ENCODE results near the gene PCDH9.

The PCDH9 gene

DNA sequence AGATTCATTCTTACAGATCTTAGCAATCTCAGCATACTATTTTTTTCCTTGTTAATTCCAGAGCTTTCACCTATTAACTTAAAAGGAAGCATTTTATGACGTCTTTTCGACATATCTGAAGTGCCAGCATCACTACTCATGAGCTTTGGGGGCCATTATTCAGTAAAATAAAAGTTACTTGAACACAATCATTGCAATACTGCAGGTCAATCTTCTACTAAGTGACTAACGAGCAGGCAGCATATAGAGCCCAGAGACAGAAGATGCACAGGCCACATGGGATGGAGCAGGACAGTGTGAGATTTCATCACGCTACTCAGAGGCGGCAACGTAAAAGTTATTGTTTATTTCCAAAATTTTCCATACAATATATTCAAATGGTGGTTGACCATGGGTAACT lies 382.6 kb downstream of the PCDH9 start:
- Histone ChIP-seq H3K27me3 (ENCODE audit: control insufficient read depth in 1 of 2, insufficient read depth in 2 of 2, low read length in 2 of 2) (no peaks in the 10 kb centered on the region), H3K36me3 (ENCODE audit: control insufficient read depth in 1 of 2, insufficient read depth in 2 of 2, low read length in 2 of 2) (no peaks in the 10 kb centered on the region), H3K9ac (ENCODE audit: low read depth in 1 of 2, low read length in 2 of 2) (no peak overlapping the region), H3K4me3 (ENCODE audit: low read depth in 1 of 2, low read length in 2 of 2) (no peak overlapping the region), H3K4me1 (ENCODE audit: control insufficient read depth in 1 of 2, insufficient read depth in 2 of 2, low read length in 2 of 2) (no peaks in the 10 kb centered on the region), H3K9me3 (ENCODE audit: control insufficient read depth in 1 of 2, low read length in 2 of 2) (peaks cover 0 to 2% of the 10 kb centered on the region in 2 donors), H3K27ac (ENCODE audit: low read depth, low read length) (no peak overlapping the region)

DNA sequence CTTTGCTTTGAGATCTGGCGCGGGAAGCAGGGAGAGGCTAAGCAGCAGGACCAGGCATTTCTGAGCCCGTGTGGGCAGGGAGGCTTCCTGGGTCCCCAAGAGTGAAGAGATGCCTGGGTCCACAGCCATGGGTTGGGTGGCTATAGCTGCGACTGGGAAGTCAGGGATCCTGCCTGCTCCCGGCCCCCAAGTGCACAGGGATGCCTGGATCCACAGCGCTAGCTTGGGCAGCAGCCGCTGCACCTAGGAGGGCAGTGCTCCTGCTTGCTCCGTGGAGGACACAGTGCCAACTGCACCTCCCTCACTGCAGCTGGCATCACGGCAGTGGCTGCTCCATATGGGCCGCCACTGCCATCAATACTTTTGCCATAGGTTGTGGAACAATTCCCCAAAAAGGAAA lies 384.7 kb downstream of the PCDH9 start:
- no peaks in the 10 kb centered on the region for H3K27me3 ChIP-seq (ENCODE audit: control insufficient read depth in 1 of 2, insufficient read depth in 2 of 2, low read length in 2 of 2)
- no peak overlapping the region for H3K27ac ChIP-seq (ENCODE audit: low read depth, low read length)
- no peaks in the 10 kb centered on the region for H3K36me3 ChIP-seq (ENCODE audit: control insufficient read depth in 1 of 2, insufficient read depth in 2 of 2, low read length in 2 of 2)
- H3K4me1 ChIP-seq (ENCODE audit: control insufficient read depth in 1 of 2, insufficient read depth in 2 of 2, low read length in 2 of 2): no peaks in the 10 kb centered on the region
- H3K9me3 ChIP-seq (ENCODE audit: control insufficient read depth in 1 of 2, low read length in 2 of 2): peaks cover 0 to 2% of the 10 kb centered on the region in 2 donors
- H3K4me3 ChIP-seq (ENCODE audit: low read depth in 1 of 2, low read length in 2 of 2): no peak overlapping the region
- H3K9ac ChIP-seq (ENCODE audit: low read depth in 1 of 2, low read length in 2 of 2): no peak overlapping the region

DNA sequence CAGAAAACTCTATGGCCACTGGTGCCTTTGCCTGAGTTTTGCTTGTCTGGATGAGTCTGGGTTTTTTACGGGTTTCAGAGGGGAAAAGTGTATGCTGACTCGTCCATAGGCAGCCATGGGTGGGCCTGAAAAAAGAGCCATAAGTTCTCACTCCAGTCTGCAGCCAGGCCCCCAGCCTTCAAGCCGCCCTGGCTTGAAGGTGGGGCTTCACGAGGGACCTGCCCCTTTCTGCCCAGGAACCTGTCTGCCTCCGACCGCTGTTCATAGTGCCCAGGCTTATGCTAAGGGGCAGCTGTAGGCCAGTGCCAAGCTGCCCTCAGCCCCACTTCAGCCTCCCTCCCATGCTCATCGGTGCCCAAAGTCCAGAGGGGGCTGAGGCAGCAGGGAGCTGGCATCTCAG lies 385.2 kb downstream of the PCDH9 start:
- no peaks in the 10 kb centered on the region for H3K36me3 ChIP-seq (ENCODE audit: control insufficient read depth in 1 of 2, insufficient read depth in 2 of 2, low read length in 2 of 2)
- no peaks in the 10 kb centered on the region for H3K27me3 ChIP-seq (ENCODE audit: control insufficient read depth in 1 of 2, insufficient read depth in 2 of 2, low read length in 2 of 2)
- H3K9ac ChIP-seq (ENCODE audit: low read depth in 1 of 2, low read length in 2 of 2): no peak overlapping the region

DNA sequence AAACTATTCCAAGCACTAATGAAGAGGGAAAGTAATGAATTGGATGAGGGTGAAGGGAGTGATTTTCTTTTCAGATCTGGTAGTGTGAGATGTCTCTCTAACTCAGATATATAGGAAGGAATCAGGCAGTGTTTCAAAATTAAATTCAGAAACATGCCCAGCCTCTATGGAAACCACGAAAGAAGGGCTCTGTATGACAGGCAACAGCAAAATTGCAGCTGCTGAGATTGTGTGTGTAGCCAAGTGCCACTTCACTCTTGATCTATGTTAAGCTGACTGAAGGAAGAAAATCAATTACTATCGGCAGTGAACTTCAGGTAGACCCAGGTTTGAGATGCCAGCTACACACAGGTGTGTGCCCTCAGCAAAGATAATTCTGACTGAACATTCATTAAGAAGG lies 387.4 kb downstream of the PCDH9 start:
- H3K4me1 ChIP-seq (ENCODE audit: control insufficient read depth in 1 of 2, insufficient read depth in 2 of 2, low read length in 2 of 2): no peaks in the 10 kb centered on the region
- no peaks in the 10 kb centered on the region for H3K36me3 ChIP-seq (ENCODE audit: control insufficient read depth in 1 of 2, insufficient read depth in 2 of 2, low read length in 2 of 2)
- no peaks in the 10 kb centered on the region for H3K27me3 ChIP-seq (ENCODE audit: control insufficient read depth in 1 of 2, insufficient read depth in 2 of 2, low read length in 2 of 2)
- no peak overlapping the region for H3K9ac ChIP-seq (ENCODE audit: low read depth in 1 of 2, low read length in 2 of 2)
- H3K27ac ChIP-seq (ENCODE audit: low read depth, low read length): no peak overlapping the region
- peaks cover 0 to 2% of the 10 kb centered on the region in 2 donors for H3K9me3 ChIP-seq (ENCODE audit: control insufficient read depth in 1 of 2, low read length in 2 of 2)
- no peak overlapping the region for H3K4me3 ChIP-seq (ENCODE audit: low read depth in 1 of 2, low read length in 2 of 2)

More for the DNA sequence above, 385.2 kb downstream of the PCDH9 start:
- no peak overlapping the region for H3K27ac ChIP-seq (ENCODE audit: low read depth, low read length)
- H3K4me1 ChIP-seq (ENCODE audit: control insufficient read depth in 1 of 2, insufficient read depth in 2 of 2, low read length in 2 of 2): no peaks in the 10 kb centered on the region
- no peak overlapping the region for H3K4me3 ChIP-seq (ENCODE audit: low read depth in 1 of 2, low read length in 2 of 2)
- H3K9me3 ChIP-seq (ENCODE audit: control insufficient read depth in 1 of 2, low read length in 2 of 2): peaks cover 0 to 2% of the 10 kb centered on the region in 2 donors

DNA sequence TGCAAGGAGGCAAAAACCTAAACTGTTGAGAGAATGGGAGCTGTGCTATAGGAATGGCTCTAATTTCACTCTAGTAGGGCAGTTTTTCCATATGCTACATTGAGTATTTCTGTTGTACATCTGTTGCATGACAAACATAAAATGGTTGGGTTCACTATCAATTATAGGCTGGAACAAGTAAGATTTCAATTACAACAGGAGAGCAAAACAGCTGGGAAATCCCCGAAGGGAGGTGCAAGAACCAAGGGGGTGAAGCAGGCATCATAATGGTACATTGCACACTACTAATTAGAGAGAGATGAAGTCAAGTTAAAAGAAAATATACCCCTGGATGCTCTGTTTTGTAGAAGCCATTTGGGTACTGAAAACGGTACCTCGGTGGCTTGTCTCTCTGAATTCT lies 389.5 kb downstream of the PCDH9 start:
- no peak overlapping the region for H3K9ac ChIP-seq (ENCODE audit: low read depth in 1 of 2, low read length in 2 of 2)
- no peak overlapping the region for H3K27ac ChIP-seq (ENCODE audit: low read depth, low read length)
- peaks cover 0 to 2% of the 10 kb centered on the region in 2 donors for H3K9me3 ChIP-seq (ENCODE audit: control insufficient read depth in 1 of 2, low read length in 2 of 2)
- no peaks in the 10 kb centered on the region for H3K27me3 ChIP-seq (ENCODE audit: control insufficient read depth in 1 of 2, insufficient read depth in 2 of 2, low read length in 2 of 2)
- no peaks in the 10 kb centered on the region for H3K4me1 ChIP-seq (ENCODE audit: control insufficient read depth in 1 of 2, insufficient read depth in 2 of 2, low read length in 2 of 2)
- no peaks in the 10 kb centered on the region for H3K36me3 ChIP-seq (ENCODE audit: control insufficient read depth in 1 of 2, insufficient read depth in 2 of 2, low read length in 2 of 2)
- H3K4me3 ChIP-seq (ENCODE audit: low read depth in 1 of 2, low read length in 2 of 2): no peak overlapping the region

DNA sequence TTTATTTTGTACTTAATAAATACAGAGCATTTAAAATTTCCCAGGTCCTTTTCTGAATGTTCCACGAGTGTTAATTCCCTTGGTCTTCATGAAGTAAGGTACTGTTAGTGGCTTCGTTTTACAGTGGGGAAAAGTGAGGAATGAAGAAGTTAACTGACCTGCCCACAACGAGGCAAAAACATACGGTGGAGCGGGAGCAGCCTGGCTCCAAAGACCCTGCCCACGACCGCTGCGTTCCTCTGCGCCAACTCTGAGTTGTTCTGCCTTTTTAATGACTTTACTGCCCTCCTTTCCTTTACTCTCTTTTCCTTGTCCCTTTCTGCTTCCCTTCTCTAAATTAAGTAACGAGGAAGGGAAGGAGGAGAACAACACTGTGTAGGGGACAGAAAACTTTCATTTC lies 392.9 kb downstream of the PCDH9 start:
- Histone ChIP-seq H3K4me1 (ENCODE audit: control insufficient read depth in 1 of 2, insufficient read depth in 2 of 2, low read length in 2 of 2) (no peaks in the 10 kb centered on the region), H3K9ac (ENCODE audit: low read depth in 1 of 2, low read length in 2 of 2) (no peak overlapping the region), H3K36me3 (ENCODE audit: control insufficient read depth in 1 of 2, insufficient read depth in 2 of 2, low read length in 2 of 2) (no peaks in the 10 kb centered on the region), H3K27ac (ENCODE audit: low read depth, low read length) (no peak overlapping the region), H3K9me3 (ENCODE audit: control insufficient read depth in 1 of 2, low read length in 2 of 2) (no peaks in the 10 kb centered on the region), H3K27me3 (ENCODE audit: control insufficient read depth in 1 of 2, insufficient read depth in 2 of 2, low read length in 2 of 2) (no peaks in the 10 kb centered on the region), H3K4me3 (ENCODE audit: low read depth in 1 of 2, low read length in 2 of 2) (no peak overlapping the region)

DNA sequence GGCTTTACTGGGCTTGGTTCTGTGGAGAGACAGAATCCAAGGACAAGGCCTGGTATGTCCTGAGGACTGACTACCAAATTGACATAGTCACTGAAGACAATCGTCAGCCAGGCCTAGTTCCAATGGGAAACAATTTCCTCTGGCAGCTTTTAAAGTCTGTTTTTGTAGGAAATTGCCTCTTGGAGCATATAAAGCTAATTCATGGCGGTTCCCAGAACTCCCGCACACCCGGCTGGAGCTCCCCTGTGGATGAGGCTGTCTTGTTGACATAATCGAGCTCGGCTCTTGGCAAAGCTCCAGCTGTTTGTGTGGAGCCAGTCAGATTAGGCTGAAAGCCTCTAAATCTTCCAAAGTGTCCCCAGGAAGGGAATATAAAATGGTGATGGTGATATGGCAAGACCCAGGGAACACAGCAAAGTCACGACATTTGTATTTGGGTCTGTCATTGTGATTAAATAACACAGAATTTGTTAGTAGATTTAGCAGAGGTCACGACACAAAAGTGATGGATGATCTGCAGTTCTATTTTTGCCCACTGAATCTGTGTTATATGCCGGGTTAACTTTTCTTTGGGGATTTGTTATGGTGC lies 395.0 kb downstream of the PCDH9 start:
- H3K9ac ChIP-seq (ENCODE audit: low read depth in 1 of 2, low read length in 2 of 2): no peak overlapping the region
- H3K4me1 ChIP-seq (ENCODE audit: control insufficient read depth in 1 of 2, insufficient read depth in 2 of 2, low read length in 2 of 2): no peaks in the 10 kb centered on the region
- H3K36me3 ChIP-seq (ENCODE audit: control insufficient read depth in 1 of 2, insufficient read depth in 2 of 2, low read length in 2 of 2): no peaks in the 10 kb centered on the region
- H3K27ac ChIP-seq (ENCODE audit: low read depth, low read length): no peak overlapping the region
- no peaks in the 10 kb centered on the region for H3K9me3 ChIP-seq (ENCODE audit: control insufficient read depth in 1 of 2, low read length in 2 of 2)
- no peaks in the 10 kb centered on the region for H3K27me3 ChIP-seq (ENCODE audit: control insufficient read depth in 1 of 2, insufficient read depth in 2 of 2, low read length in 2 of 2)
- no peak overlapping the region for H3K4me3 ChIP-seq (ENCODE audit: low read depth in 1 of 2, low read length in 2 of 2)

DNA sequence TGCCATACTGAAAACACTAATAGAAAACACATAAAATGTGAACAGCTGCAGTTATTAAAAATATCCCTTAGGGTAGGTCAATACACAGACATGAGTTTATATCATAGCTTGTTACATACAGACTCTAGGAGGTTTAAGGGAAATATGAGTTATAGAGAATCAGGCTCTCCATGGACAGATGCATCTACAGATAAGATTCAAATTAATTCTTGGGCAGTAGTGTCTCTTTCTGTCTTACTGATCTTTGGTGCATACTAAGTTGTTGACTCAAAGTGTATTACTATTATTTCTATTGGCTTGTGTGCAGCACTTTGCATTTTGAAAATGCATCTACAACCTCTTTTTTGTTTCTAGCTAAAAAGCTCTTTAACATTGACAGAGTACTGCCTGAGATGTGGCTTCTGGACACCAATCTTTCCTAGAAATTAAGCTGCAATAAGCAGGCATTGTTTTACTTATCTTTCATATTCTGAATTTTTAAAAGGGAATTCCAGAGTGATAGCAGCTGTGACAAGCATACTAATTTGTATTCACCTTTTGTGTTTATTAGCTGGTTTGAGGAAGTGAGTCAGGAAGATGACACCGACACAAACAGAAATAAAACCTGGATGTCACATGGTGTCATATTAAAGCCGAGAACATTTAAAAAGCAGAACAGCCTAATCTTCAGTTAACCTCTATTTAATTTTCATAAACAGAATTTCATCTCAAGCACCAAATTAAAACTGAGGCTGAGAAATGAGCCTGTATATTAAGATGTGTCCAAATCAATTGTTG lies 399.0 kb downstream of the PCDH9 start:
- H3K9me3 ChIP-seq (ENCODE audit: control insufficient read depth in 1 of 2, low read length in 2 of 2): no peaks in the 10 kb centered on the region
- no peak overlapping the region for H3K9ac ChIP-seq (ENCODE audit: low read depth in 1 of 2, low read length in 2 of 2)
- no peak overlapping the region for H3K27ac ChIP-seq (ENCODE audit: low read depth, low read length)
- no peaks in the 10 kb centered on the region for H3K27me3 ChIP-seq (ENCODE audit: control insufficient read depth in 1 of 2, insufficient read depth in 2 of 2, low read length in 2 of 2)
- H3K36me3 ChIP-seq (ENCODE audit: control insufficient read depth in 1 of 2, insufficient read depth in 2 of 2, low read length in 2 of 2): no peaks in the 10 kb centered on the region
- H3K4me3 ChIP-seq (ENCODE audit: low read depth in 1 of 2, low read length in 2 of 2): no peak overlapping the region
- no peaks in the 10 kb centered on the region for H3K4me1 ChIP-seq (ENCODE audit: control insufficient read depth in 1 of 2, insufficient read depth in 2 of 2, low read length in 2 of 2)

DNA sequence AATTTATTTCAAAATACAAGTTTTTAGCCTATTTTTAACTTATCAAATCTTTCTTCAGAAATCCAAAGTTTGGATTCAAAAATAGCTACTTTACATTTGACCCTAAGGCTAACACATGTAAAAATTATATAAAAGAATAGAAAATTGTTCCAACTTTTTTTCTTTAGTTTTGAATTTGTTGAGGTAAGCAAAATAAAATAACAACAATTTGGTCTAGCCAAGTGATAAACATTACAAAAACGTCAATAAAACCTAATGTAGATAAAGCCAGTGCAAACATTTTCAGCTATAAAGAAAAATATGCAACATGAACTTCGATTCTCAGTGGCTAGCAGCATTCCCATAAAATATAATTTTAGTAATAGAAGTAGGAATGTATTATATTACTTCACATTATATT lies 400.3 kb downstream of the PCDH9 start:
- H3K4me1 ChIP-seq (ENCODE audit: control insufficient read depth in 1 of 2, insufficient read depth in 2 of 2, low read length in 2 of 2): no peaks in the 10 kb centered on the region
- no peak overlapping the region for H3K9ac ChIP-seq (ENCODE audit: low read depth in 1 of 2, low read length in 2 of 2)
- H3K9me3 ChIP-seq (ENCODE audit: control insufficient read depth in 1 of 2, low read length in 2 of 2): no peaks in the 10 kb centered on the region
- no peak overlapping the region for H3K4me3 ChIP-seq (ENCODE audit: low read depth in 1 of 2, low read length in 2 of 2)
- no peaks in the 10 kb centered on the region for H3K36me3 ChIP-seq (ENCODE audit: control insufficient read depth in 1 of 2, insufficient read depth in 2 of 2, low read length in 2 of 2)
- no peaks in the 10 kb centered on the region for H3K27me3 ChIP-seq (ENCODE audit: control insufficient read depth in 1 of 2, insufficient read depth in 2 of 2, low read length in 2 of 2)
- no peak overlapping the region for H3K27ac ChIP-seq (ENCODE audit: low read depth, low read length)

DNA sequence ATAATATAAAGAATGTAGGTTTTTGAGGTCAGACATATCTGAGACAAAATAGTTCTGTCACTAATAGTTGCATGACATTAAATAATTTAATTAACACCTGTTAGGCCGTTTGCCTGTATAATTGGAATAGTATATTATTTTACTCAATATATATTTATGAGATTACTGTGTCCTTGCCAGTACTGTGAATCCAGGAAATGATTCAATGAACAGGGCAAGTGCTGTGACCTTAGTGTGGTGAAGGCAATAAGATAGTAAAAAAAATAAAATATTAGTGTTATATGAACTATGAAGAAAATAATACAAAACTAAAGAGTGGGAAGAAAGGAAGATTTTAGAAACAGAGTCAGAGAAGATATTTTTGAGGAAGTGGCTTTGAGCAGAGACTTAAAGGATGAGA lies 403.7 kb downstream of the PCDH9 start:
- no peak overlapping the region for H3K27ac ChIP-seq (ENCODE audit: low read depth, low read length)
- no peaks in the 10 kb centered on the region for H3K4me1 ChIP-seq (ENCODE audit: control insufficient read depth in 1 of 2, insufficient read depth in 2 of 2, low read length in 2 of 2)
- H3K36me3 ChIP-seq (ENCODE audit: control insufficient read depth in 1 of 2, insufficient read depth in 2 of 2, low read length in 2 of 2): no peaks in the 10 kb centered on the region
- no peak overlapping the region for H3K4me3 ChIP-seq (ENCODE audit: low read depth in 1 of 2, low read length in 2 of 2)
- H3K27me3 ChIP-seq (ENCODE audit: control insufficient read depth in 1 of 2, insufficient read depth in 2 of 2, low read length in 2 of 2): no peaks in the 10 kb centered on the region
- no peak overlapping the region for H3K9ac ChIP-seq (ENCODE audit: low read depth in 1 of 2, low read length in 2 of 2)
- H3K9me3 ChIP-seq (ENCODE audit: control insufficient read depth in 1 of 2, low read length in 2 of 2): no peaks in the 10 kb centered on the region
